Loucy (cell line): ENCODE measurements around the gene TRIM75.

Experiments
- CTCF ChIP-seq: fragments of 200-600 bp; sonication (generic); conservative IDR thresholded peaks from 2 replicates; pipeline ENCODE4 v1.5.1; 2014; ENCODE audit warnings: mild to moderate bottlenecking, antibody characterized with exemption, low read length
- EZH2phosphoT487 ChIP-seq: fragments of 200-600 bp; IDR thresholded peaks from 2 replicates; pipeline ENCODE4 v1.6.1; 2018; ENCODE audit warnings: antibody characterized with exemption, mild to moderate bottlenecking, moderate library complexity, borderline replicate concordance

GRCh38 chr4:165031436-165032211 lies 22.0 kb upstream of the TRIM75 start, which contains the start of gene TRIM60:
- TF ChIP-seq EZH2phosphoT487 (no peak), CTCF (no peak)
